Measurements from ENCODE around the gene RIPOR2.
"Not testable (repeated sequence)": the region's sequence is repeated elsewhere in the genome, so short reads cannot be mapped to it uniquely, and the experiment has no call there.

Gene RIPOR2

GRCh38 chr6:24763578-24763977 is 172.2 kb downstream of the RIPOR2 start:
- no peak for DNase-seq (ENCODE audit: low spot score)

GRCh38 chr6:24761851-24762250 is 173.9 kb downstream of the RIPOR2 start:
- no peak for DNase-seq (ENCODE audit: low spot score)

GRCh38 chr6:24761193-24761835 is 174.4 kb downstream of the RIPOR2 start:
- DNase-seq (ENCODE audit: low spot score) = no peak

- no peak for DNase-seq (ENCODE audit: low spot score)
Measured at GRCh38 chr6:24760210-24760609, 175.6 kb downstream of the RIPOR2 start.

GRCh38 chr6:24759718-24760117 is 176.0 kb downstream of the RIPOR2 start:
- no peak for DNase-seq (ENCODE audit: low spot score)

GRCh38 chr6:24757611-24758010 is 178.1 kb downstream of the RIPOR2 start:
- peak; percentile 10 for DNase-seq (ENCODE audit: low spot score)

- DNase-seq (ENCODE audit: low spot score) = no peak
Measured at GRCh38 chr6:24755279-24755678, 180.5 kb downstream of the RIPOR2 start.

GRCh38 chr6:24754378-24754777 is 181.4 kb downstream of the RIPOR2 start:
- DNase-seq (ENCODE audit: low spot score) = not testable (repeated sequence)

All from Ammon's horn (tissue), 1 donor.